Sigmoid colon (tissue), 7 donors: ENCODE data around the gene IDH2. TPM values are rescaled to one million over a fixed set of nuclear protein-coding genes. Genes with fewer than 3 reads are reported as not detected.

Source experiments
- DNase-seq: peaks from one replicate; pipeline ENCODE4 v3.0.0-alpha.2; 2019
- H3K27ac ChIP-seq, 4 donors: fragments of 200-600 bp; sonication (generic); one replicate each; pipeline ENCODE4 v1.5.1; 2016 to 2019; ENCODE audit warnings: mild to moderate bottlenecking in 1 of 4
- H3K27me3 ChIP-seq, 3 donors: fragments of 200-600 bp; sonication (generic); one replicate each; pipeline ENCODE4 v1.5.1; 2019; ENCODE audit warnings: mild to moderate bottlenecking in 1 of 3
- H3K36me3 ChIP-seq, 4 donors: fragments of 200-600 bp; sonication (generic); one replicate each; pipeline ENCODE4 v1.5.1; 2016 to 2019
- H3K4me1 ChIP-seq, 4 donors: fragments of 200-600 bp; sonication (generic); one replicate each; pipeline ENCODE4 v1.5.1; 2017 to 2019
- H3K4me3 ChIP-seq, 4 donors: fragments of 200-600 bp; sonication (generic); one replicate each; pipeline ENCODE4 v1.5.1; 2017 to 2019; ENCODE audit warnings: mild to moderate bottlenecking in 2 of 4, moderate library complexity in 1 of 4
- H3K9me3 ChIP-seq, 4 donors: fragments of 200-600 bp in 3 of 4; sonication (generic) in 3 of 4; one replicate each; pipeline versions ENCODE4 v1.5.1 to v1.6.1; 2013 to 2019
- CTCF ChIP-seq, 4 experiments: fragments of 450-650 bp in 3 of 4; fragments of 200-600 bp in 1 of 4; IDR thresholded peaks; one replicate each; pipeline ENCODE4 v1.5.1; 2016 to 2019; ENCODE audit warnings: antibody characterized with exemption in 4 of 4, mild to moderate bottlenecking in 3 of 4, moderate library complexity in 2 of 4
- EP300 ChIP-seq, 4 donors: sonication (generic); formaldehyde crosslinking; IDR thresholded peaks; one replicate each; pipeline ENCODE4 v1.6.1; 2017; ENCODE audit warnings: antibody characterized with exemption in 4 of 4
- POLR2A ChIP-seq, 2 donors: fragments of 450-650 bp; IDR thresholded peaks; one replicate each; pipeline ENCODE4 v1.6.1; 2016; ENCODE audit warnings: antibody characterized with exemption in 2 of 2, mild to moderate bottlenecking in 2 of 2, moderate library complexity in 2 of 2
- POLR2AphosphoS5 ChIP-seq, 4 donors: sonication (generic); formaldehyde crosslinking; IDR thresholded peaks; one replicate each; pipeline ENCODE4 v1.6.1; 2017; ENCODE audit warnings: antibody characterized with exemption in 4 of 4
- WGBS, 2 donors: extraction: QIAGEN DNeasy Blood & Tissue Kit; methylation state at CpG; one replicate each; pipeline ENCODE4 v1.1.7; 2013; 5-methylcytosine and 5-hydroxymethylcytosine counted together
- intact Hi-C: fragments of 100-400 bp; cut with DNase I; formaldehyde crosslinking; loops from one replicate; pipeline ENCODE4 v1.15.1; 2023
- polyA plus RNA-seq, 3 donors: library from polyadenylated mRNA; stranded (reverse); fragments of 200-250 nt; gene quantifications; one replicate each; pipeline ENCODE4 v1.2.3, GENCODE V29; 2013
- total RNA-seq, 4 donors: library from RNA; depleted of rRNA; stranded (reverse); fragments of >200 nt; gene quantifications; one replicate each; pipeline ENCODE4 v1.1.0, GENCODE V29; 2016
- donor health status: healthy with polysubstance abuse.
- donor health status: Bipolar disorder and iron deficiency.
- donor health status: healthy.

Gene IDH2
- total and polyA plus RNA-seq, 7 donors = 43.8 to 210 (median 111) TPM

DNA sequence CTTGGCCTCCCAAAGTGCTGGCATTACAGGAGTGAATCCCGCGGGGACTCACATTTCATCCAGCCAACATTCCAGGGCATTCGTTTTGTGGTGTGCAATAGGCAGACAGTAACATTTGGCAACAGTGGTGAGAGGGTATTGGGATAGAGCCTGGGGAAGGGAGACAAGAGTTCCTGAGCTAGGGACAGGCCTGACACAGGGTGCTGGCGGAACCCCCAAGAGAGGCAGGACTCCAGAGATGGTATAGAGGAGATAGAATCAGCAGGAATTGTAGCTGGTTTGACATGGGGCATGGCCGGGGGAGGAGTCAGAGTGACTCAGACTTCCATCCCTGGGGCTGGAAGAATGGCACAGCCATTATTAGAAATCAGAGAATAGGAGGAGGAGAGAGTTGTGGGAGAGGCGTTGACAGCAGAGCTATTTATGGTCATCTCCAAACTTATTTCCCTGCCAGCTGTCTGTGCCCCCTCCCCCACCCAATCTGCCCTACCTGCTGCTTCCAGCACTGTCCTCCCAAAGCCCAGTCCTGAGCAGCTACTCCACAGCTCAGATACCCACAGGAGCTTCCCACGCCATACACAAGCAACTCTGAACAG is 4.4 kb upstream of the IDH2 start:
- Histone ChIP-seq H3K9me3 (no peaks in the 10 kb centered on the region), H3K27ac (peak overlapping the region; percentile 94 to 100 (median 98)), H3K4me3 (no peak overlapping the region), H3K27me3 (no peaks in the 10 kb centered on the region), H3K4me1 (peaks cover 0 to 45% (median 37%) of the 10 kb centered on the region in 4 donors), H3K36me3 (no peaks in the 10 kb centered on the region)
- intact Hi-C loops = no loop called here
- peak; percentile 80 for DNase-seq
- TF ChIP-seq CTCF (IDR thresholded peaks at IDR 0.05) = no peak
- TF ChIP-seq POLR2A (IDR thresholded peaks at IDR 0.05) = no peak
- TF ChIP-seq EP300 (IDR thresholded peaks at IDR 0.05) = no peak
- TF ChIP-seq POLR2AphosphoS5 (IDR thresholded peaks at IDR 0.05) = peak in 3 of 4 donors; percentile 18 to 51 (median 26)
- WGBS, 2 donors = 65 to 82% methylated on average over 7 of the region's 7 CpGs

- Histone ChIP-seq H3K4me1 (peaks cover 0 to 54% (median 47%) of the 10 kb centered on the region in 4 donors), H3K27me3 (no peaks in the 10 kb centered on the region), H3K4me3 (no peak overlapping the region), H3K27ac (peak overlapping the region; percentile 94 to 100 (median 98)), H3K36me3 (no peaks in the 10 kb centered on the region), H3K9me3 (no peaks in the 10 kb centered on the region)
- intact Hi-C loops = no loop called here
- DNase-seq = no peak
- no peak for TF ChIP-seq POLR2A (IDR thresholded peaks at IDR 0.05)
- TF ChIP-seq CTCF (IDR thresholded peaks at IDR 0.05) = no peak
- TF ChIP-seq EP300 (IDR thresholded peaks at IDR 0.05) = no peak
- no peak for TF ChIP-seq POLR2AphosphoS5 (IDR thresholded peaks at IDR 0.05)
- 89 to 92% methylated on average over 7 of the region's 7 CpGs for WGBS, 2 donors
These were observed 3.3 kb upstream of the IDH2 start for GRCh38 chr15:90105521-90105920.

- Histone ChIP-seq H3K27ac (peak overlapping the region; percentile 94 to 100 (median 98)), H3K27me3 (no peaks in the 10 kb centered on the region), H3K4me3 (no peak overlapping the region), H3K4me1 (peaks cover 0 to 63% (median 57%) of the 10 kb centered on the region in 4 donors), H3K36me3 (no peaks in the 10 kb centered on the region), H3K9me3 (no peaks in the 10 kb centered on the region)
- no peak for TF ChIP-seq POLR2AphosphoS5 (IDR thresholded peaks at IDR 0.05)
- TF ChIP-seq EP300 (IDR thresholded peaks at IDR 0.05) = no peak
- no peak for TF ChIP-seq CTCF (IDR thresholded peaks at IDR 0.05)
- DNase-seq = peak; percentile 71
- intact Hi-C loops = loop anchor here (5.0 kb wide), 1 partner anchor 48 kb away; no protein-coding TSS in a partner anchor
- 27 to 70% methylated on average over 4 of the region's 4 CpGs for WGBS, 2 donors
These were observed 2.3 kb upstream of the IDH2 start for GRCh38 chr15:90104551-90104950.

DNA sequence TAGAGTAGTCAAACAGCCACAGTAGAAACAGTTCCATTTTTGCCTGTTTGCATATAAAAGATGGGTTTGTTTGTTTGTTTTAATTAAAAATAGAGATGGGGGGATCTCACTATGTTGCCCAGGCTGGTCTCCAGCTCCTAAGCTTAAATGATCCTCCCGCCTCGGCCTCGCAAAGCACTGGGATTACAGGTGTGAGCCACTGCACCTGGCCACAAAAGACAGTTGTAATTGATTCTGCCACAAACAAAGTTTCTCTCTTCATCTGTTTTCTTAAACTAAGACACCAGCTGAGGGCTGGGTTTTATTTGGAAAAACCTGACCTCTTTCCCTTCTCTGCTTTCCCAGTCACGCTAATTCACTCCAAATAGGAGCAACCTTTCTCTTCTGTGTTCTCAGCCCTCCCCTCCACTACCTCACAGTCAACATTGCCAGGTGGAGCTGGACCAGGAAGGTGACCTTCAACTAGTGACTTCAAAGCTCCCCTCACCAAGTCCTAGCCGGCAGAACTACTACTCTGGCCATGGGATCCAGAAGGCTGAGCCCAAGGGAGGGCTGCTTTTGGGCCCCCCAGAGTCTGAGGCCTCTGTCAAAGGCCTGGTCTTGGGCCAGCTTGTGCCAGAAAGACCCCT is 1.5 kb upstream of the IDH2 start:
- no peak for DNase-seq
- Histone ChIP-seq H3K27me3 (no peaks in the 10 kb centered on the region), H3K27ac (peak overlapping the region; percentile 94 to 100 (median 98)), H3K9me3 (no peaks in the 10 kb centered on the region), H3K4me3 (peak overlapping the region in 2 of 4 donors; percentile 78), H3K4me1 (peaks cover 0 to 71% (median 64%) of the 10 kb centered on the region in 4 donors), H3K36me3 (no peaks in the 10 kb centered on the region)
- intact Hi-C loops = loop anchor here (5.0 kb wide), 1 partner anchor 48 kb away; no protein-coding TSS in a partner anchor
- 40 to 83% methylated on average over 5 of the region's 5 CpGs for WGBS, 2 donors
- TF ChIP-seq POLR2A (IDR thresholded peaks at IDR 0.05) (no peak), EP300 (IDR thresholded peaks at IDR 0.05) (no peak), CTCF (IDR thresholded peaks at IDR 0.05) (no peak), POLR2AphosphoS5 (IDR thresholded peaks at IDR 0.05) (no peak)
